AG20443 (cell line): ENCODE data around the gene CBX1.
"Not testable (repeated sequence)": the region's sequence is repeated elsewhere in the genome, so short reads cannot be mapped to it uniquely, and the experiment has no call there.

Experiments
- DNase-seq: peaks from one replicate; pipeline ENCODE4 v3.0.0; 2012; ENCODE audit warnings: low spot score, mixed read lengths

The CBX1 gene

GRCh38 chr17:48123111-48123510 lies 21.8 kb upstream of the CBX1 start:
- no peak for DNase-seq

GRCh38 chr17:48122665-48123045 lies 21.4 kb upstream of the CBX1 start:
- no peak for DNase-seq

DNA sequence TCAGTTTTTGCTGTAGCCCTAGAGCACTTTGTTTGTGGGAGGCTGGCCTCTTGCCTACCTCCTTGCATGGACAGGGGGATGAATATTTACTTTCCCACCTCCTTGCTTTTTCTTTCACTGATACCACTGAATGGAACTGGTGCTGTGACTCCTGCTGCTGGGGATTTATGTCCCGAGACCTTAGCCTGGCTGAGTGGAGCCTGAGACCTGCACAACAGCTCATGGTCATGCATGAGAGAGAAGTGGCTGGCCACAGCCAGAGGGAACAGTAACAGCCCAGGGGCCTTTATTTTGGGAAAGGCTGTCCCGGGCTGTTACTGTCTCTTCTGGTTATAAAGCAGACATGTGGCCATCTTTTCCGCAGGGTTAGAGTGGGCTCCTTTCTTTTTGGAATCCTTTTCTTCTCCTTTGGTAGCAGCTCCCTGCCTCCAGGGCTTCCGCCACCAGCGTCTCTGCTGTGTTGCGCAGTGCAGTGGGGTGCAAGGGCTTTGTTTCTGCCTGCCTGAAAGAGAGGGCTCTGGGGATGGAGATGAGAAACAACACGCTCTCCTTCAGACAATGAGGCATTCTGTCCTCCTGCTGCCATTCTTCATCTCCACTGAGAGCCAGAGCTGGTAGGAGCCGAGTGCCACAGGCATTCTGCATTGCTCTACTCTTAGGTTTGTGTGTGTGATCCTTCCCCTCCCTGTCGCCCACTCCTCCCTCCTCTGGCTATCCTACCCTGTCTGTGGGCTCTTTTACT lies 20.8 kb upstream of the CBX1 start:
- no peak for DNase-seq

GRCh38 chr17:48113201-48113676 lies 12.0 kb upstream of the CBX1 start:
- DNase-seq: no peak

DNA sequence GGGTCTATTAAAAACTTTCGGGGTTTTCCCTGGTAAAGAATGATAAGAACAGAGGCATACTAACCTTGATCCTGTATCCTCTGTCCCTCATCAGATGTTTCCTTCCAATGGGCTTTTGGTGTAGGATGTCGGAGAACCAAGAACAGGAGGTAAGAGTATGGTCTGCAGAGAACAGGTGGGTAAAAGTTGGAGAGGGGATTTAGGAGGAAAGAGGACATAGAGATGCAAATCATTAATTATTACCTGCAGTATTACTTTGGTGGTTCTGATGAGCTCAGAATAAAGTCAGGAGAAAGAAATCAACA lies 10.6 kb upstream of the CBX1 start:
- no peak for DNase-seq

- no peak for DNase-seq
These were observed 9.5 kb upstream of the CBX1 start for GRCh38 chr17:48110761-48111160.

DNA sequence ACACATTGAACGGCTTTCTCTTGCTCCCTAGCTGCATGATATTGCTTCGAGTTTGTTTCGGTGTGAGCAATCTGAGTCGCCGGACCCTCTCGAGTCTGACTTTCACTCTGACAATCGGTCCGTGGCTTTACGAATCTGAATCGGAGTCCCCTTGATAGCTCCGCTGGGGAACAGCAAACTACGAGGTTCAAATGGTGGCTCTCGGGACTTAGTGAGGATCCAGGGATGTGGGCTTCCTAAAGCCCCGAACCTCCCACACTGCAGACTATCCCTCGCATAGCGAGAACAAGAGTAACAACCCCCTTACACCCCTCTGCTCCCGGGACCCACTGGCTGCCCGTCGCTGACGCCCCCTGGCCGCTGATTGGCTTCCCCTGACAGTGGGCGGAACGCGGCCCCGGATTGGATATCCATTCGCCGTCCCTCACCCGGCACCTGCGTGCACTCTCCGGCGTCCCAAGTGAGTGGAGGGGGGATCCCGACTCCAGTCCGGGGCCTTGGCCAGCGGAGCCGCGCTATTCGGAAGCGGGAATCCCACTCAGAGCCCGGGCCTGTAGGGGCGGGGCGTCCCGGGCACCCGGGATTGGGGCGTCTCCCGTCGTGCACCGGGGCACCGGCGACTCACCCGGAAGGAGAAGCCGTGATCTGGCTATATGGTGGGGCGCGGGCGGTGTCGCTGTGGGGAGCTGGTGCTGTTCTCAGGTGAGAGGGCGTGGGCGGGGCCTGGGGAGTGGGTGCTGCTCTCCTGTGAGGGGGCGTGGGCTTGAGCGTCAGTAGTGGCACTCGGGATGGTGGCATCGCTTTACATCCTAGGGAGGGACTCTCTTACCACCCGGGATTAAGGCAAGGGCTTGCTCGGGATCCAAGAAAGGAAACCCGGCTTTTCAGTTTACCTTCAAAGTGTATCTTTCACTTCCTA lies 6.1 kb upstream of the CBX1 start, which contains the start of gene SNX11:
TSS of gene SNX11 (plus strand) at position 630 of the 919 bp plus-strand sequence. CDS start 4,278 bp downstream, outside the sequence.
- peak; percentile 92 for DNase-seq

GRCh38 chr17:48106802-48107136 lies 5.5 kb upstream of the CBX1 start:
- no peak for DNase-seq

DNA sequence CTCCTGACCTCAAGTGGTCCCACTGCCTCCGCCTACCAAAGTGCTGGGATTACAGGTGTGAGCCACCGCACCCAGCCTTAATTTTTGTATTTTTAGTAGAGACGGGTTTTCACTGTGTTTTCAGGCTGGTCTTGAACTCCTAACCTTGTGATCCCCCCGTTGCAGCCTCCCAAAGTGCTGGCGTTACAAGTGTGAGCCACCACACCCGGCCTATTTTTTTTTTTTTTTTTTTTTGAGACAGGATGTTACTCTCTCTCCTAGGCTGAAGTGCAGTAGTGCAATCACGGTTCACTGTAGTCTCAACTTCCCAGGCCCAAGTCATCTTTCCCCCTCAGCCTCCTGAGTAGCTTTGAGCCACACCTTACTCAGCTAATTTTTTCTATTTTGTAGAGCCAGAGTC lies 3.2 kb upstream of the CBX1 start:
- no peak for DNase-seq

GRCh38 chr17:48102798-48103715 lies 1.8 kb upstream of the CBX1 start:
- DNase-seq: no peak

- no peak for DNase-seq
These were observed 919 bp upstream of the CBX1 start for GRCh38 chr17:48102043-48102750.

DNA sequence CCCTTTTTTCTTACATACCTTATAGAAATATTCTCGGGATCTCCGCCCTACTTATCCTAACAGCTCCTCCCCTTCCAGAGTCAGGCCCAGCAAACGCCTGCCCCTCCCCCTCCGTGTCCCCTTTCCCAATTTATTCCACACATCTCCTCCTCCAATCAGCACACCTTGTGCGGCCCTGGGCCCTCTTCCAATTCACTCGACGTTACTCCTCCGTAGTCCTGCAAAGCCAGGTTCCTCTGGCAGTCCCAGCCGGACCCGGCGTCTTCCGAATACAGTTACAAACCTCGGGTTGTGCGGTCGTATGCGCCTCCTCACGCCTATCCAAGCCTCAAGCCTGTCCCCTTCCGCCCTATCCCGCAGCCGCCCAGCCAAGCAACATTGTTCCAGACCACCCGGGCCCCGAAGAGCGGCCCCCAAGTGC lies 677 bp downstream of the CBX1 start:
- peak; percentile 52 for DNase-seq

DNA sequence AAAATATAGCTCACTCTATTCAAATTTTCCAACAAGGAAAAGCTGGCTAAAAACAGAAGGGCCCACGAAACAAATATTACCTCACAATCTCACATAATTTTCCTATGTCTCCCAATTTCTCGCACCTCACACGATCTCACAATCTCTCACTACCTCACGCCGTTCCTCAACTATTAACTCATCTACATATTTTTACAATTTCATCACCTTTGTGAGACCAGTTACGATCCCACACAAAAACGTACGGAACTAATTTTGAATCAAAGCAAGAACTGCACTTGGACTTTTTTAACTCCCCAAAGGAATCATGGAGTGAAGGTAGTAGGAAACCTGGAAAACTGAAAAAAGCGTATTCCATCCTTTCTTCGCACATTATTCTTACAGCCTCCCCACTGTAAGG lies 1.1 kb downstream of the CBX1 start:
- DNase-seq: peak; percentile 39

DNA sequence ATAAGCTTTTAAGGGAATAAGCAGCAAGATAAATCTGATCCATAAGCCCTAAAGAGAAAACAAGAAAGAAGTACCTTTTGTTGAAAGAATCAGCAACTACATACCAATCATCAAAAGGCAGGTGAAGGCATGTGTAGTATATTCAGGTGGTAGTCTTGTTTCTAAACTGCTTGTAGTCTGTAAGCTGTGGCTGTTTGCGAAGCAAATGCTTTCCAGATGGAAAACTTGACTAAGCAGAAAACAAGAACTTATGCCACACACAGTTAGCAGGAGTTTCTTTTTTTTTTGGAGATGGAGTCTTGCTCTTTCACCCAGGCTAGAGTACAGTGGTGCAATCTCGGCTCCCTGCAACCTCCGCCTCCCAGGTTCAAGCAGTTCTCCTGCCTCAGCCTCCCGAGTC lies 5.7 kb downstream of the CBX1 start:
- DNase-seq: peak; percentile 23

DNA sequence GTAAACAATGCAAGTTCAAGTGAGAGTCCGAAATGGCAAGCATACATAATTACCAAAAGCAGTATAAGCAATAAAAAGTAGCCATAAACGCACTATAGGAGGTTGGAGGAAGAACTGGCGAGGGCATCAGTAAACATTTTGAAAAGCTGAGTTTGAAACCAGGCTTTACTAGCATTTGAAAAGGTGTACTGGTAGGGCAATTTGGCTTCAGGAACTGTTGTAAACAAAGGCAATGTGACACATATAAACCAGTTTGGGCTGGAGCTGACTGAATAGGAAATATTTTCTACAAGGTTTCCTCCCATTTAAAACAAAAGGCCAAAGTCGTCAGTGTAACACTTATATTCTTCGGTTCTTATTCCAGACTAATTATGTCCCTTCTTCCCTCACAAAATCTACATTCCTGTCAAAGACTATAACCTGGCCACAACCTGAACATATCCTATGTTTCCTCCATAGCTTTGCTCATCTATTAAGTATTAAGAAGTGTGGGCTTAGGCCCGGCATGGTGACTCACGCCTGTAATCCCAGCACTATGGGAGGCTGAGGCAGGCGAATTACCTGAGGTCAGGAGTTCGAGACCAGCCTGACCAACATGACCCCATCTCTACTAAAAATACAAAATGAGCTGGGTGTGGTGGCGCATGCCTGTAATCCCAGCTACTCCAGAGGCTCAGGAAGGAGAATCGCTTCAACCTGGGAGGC lies 7.8 kb downstream of the CBX1 start:
- no peak for DNase-seq

DNA sequence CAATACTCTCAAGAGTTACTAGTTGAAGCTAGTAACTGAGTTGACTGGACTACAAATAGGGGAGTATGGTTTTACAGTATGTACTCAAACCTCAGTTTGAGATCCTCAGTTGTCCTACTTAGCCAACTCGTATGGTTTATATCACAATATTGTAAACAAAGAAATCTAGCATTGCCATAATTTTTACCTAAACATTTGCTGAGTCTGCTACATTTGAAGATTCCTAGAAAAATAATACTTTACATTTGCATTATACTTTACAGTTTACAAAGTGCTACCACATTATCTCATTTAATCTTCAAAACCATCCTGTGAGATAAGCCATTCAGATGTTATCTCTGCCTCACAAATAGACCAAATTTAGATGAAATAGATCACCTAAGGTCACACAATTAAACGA lies 16.3 kb downstream of the CBX1 start:
- DNase-seq: no peak

DNA sequence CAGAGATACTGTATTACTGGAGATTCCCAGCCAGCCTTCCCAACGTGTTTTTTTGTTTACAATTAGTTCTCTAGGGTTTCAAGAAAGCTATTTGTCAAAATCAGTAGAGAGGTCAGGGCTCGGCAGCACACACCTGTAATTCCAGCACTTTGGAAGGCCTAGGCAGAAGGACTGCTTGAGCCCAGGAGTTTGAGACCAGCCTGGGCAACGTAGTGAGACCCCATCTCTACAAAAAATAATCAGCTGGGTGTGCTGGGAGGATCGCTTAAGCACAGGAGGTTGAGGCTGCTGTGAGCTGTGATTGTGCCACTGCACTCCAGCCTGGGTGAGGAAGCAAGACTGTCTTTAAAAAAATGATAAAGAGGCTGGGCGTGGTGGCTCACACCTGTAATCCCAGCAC lies 19.4 kb downstream of the CBX1 start:
- no peak for DNase-seq

DNA sequence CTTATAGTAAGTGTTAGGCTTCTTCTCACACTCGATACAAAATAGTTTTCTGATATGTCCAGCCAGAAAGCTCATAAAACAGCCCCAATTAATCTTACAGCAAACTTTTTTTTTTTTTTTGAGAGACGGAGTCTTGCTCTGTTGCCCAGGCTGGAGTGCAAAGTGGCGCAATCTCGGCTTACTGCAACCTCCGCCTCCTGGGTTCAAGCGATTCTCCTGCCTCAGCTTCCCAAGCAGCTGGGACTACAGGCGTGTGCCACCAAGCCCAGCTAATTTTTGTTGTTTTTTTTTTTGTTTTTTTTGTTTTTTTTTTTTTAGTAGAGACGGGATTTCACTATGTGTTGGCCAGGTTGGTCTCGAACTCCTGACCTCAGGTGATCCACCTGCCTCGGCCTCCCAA lies 24.1 kb downstream of the CBX1 start:
- DNase-seq: not testable (repeated sequence)

DNA sequence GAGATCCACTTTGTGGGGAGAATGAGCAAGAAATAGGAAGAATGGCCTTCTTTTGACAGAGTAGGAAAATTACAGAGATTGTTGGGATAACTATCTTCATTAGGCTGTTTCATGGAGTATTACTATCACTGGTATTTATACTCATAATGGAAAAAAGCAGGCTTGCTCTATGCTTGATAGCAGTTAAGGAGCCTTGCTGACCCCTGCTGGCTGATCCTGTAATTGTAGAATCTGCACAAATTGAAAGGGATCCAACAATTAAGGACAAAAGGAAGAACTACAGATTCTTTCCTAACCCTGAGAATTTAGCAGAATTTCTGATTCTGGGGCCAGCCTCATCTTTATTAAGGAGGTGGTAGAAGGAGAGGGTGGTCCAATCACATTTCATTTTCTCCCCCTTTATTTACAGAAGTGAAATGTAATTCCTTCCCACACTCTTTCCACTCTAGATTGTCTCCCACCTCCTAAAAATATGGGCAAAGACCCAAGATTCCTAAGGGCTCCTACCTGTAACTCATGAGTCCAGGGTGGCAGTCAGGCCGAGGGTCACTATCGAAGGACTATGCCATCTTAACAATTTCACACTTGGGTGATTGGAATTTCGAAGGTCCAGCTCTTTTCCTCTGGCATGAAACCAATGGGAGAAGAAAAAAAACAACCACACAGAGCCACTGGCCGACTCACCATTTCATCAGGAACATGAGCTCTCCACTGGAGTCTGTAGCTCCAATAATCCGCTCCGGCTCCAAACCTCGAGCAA lies 26.8 kb downstream of the CBX1 start:
- DNase-seq: peak; percentile 68

DNA sequence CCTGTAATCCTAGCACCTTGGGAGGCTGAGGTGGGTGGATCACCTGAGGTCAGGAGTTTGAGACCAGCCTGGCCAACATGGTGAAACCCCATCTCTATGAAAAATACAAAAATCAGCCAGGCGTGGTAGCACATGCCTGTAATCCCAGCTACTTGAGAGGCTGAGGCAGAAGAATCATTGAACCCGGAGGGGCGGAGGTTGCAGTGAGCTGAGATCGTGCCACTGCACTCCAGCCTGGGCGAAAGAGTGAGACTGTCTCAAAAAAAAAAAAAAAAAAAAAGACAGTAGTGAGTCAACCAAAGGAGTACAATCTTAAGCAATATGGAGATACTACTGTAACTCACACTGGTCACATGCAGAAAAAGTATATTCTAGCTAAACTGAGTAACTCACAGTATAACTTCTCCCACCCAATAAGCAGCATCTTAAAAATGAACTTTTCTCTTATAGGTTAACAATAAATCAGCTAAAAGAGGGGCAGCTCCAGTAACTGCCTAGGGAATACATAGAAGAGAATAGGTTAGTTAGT lies 27.6 kb downstream of the CBX1 start:
- DNase-seq: not testable (repeated sequence)
